Measurements from ENCODE around the gene DPF3.

GRCh38 chr14:72833174-72833573, 60.7 kb downstream of the DPF3 start:
- TF ChIP-seq POLR2A (IDR thresholded peaks at IDR 0.05) (no peak), POLR2AphosphoS5 (IDR thresholded peaks at IDR 0.05) (no peak), CTCF (IDR thresholded peaks at IDR 0.05) (no peak)

All from prostate gland (tissue), 2 donors.